Measurements from ENCODE around the gene POLR2E.

POLR2E gene

DNA sequence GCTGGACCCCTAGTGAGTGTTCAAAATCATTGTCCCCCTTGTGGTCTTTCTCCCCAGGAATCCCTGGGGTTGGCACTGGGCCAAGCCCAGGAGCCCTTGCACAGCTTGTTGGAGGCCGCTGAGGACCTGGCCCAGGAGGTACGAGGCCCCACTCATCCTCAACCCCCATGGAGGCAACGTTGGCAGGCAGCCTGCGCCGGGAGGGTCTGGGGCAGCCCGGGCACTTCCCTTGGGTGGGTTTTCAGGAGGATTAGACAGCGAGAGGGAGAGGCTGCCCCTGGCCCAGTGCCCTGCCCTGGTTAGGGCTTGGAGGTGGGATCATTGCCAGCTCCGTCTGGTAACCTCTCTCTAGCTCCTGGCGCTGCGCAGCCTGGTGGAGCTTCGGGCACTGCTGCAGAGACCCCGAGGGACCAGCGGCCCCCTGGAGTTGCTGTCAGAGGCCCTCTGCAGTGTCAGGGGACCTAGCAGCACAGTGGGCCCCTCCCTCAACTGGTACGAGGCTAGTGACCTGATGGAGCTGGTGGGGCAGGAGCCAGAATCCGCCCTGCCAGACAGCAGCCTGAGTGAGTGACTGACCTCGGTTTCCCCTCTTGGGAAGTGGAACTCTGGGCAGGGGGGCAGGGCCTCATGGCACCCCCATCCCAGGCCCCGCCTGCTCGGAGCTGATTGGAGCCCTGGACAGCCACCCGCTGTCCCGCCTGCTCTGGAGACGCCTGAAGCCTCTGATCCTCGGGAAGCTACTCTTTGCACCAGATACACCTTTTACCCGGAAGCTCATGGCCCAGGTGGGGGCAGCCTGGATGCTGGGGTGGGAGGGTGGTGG, 52.3 kb downstream of the POLR2E start:
- no peak for DNase-seq

DNA sequence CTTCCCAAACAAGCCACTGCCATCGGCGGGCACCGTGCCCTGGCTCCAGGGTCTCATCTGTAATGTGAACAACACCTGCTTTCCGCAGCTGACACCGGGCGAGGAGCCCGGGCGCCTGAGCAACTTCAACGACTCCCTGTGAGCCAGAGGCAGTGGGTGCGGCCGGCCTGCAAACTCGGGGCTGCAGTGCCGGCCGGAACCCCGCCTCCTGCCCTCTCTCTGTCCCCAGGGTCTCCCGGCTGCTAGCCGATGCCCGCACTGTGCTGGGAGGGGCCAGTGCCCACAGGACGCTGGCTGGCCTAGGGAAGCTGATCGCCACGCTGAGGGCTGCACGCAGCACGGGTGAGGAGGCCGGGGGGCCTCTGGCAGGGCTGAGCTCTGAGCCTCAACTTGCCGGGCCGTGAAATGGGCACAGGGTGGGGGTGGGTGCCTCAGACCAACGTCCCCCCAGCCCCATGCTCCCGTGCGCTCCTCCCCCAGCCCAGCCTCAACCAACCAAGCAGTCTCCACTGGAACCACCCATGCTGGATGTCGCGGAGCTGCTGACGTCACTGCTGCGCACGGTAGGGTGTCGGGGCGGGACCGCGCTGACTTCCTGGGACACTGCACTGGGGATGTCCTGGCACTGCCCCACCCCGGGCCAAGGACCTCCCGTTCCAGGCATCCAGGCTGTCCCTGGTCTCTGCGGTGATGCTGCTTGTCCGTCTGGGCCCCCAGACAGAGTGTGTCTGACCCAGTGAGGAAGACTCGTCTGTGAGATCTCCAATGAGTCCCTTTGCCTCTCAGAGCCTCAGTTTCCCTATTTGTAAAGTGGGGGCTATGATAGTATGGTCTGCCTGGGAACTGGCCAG, 53.1 kb downstream of the POLR2E start:
- DNase-seq = no peak

DNA sequence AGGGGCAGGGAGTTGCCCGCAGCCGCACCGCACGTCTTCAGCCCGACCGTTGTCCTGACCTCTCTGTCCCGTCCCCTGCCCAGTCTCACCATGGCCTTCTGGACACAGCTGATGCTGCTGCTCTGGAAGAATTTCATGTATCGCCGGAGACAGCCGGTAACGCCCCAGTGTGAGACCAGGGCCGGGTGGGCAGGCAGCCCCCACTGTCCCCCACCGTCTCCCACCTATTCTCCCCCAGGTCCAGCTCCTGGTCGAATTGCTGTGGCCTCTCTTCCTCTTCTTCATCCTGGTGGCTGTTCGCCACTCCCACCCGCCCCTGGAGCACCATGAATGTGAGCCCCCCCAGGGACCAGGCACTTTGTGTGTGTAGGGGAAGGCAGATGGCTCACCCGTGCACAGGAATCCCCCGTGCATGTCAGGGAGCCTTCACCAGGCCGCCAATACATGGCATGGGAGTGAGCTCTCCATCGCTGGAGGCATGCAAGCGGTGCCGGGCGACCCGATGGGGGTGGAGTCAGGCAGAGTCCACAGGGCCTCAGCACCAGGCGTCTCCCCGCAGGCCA, 53.8 kb downstream of the POLR2E start:
- DNase-seq = no peak

DNA sequence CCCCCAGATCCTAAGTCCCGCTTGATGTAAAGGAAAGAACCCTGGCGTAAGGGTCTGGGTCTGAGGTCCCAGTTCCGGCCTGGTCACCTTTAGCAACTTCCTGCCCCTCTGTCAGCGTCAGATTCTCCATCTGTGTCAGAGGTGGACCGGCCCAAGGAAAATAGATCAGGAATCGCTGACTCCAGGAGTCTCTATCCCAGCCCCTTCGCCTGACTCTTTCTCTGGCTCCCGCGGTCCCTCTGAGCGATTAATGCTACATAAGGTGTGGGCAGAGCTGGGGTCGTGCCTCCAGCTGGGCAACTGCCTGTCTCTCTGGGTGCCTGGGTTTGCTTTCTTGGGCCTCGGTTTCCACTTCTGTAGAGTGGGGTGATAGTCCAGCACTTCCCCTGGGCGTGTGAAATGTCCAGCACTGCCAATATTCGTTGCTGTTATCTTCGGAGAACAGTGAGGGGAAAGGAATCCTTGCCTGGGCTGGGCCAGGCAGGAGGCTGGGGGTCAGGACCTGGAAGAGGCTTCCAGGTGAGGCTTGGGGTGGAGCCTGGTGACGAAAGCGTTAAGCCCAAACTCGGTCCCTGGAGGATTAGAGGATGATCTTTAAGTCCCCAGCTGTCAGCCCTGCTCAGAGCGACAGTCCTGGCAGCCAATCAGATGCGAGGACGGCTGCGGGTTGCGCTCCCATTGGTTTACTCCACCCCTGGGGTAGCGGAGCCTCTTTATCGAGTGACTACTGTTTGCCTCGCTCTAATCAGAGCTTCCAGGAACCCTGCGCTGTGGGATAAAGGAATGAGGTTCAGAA, 54.5 kb downstream of the POLR2E start:
- DNase-seq = peak; percentile 85

DNA sequence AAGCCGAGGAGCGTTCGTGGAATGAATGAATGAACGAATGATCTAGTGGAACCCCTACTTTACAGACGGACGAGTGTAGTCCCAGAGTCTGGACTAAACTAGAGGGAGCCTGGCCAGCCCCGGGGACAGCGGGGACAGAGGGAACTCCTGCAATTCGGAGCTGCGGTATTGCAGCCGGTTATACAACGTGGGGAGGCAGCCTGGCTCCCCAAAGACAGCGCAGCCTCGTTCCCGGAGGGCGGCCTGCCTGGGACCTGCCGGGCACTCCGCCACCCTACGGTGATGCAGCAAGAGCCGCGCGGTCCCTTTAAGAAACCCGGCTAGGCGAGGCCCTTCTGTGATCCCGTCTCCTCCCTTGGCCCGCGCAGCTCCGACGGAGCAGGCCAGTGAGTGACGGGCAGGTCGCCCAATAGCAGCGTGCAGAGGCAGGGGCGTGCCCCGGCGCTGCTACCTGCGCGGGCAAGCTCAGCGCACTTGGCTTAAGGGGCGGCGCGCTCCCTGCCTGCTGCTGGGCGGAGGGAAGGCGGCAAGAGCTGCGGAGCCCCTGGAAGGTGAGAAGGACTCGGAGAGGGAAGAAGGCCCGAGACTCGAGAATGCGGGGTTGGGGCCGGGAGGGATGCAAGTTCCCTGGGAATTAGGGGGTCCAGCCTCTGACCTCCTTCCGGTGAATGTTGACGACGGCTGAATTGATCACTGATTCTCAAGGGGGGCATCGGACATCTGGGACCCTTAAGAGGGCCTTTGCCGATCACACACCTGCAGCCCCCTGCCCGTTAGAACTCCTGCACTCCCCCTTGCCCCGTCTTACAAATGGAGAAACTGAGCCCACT, 55.3 kb downstream of the POLR2E start, which contains the start of gene ABCA7:
Gene ABCA7, plus strand, starts transcription at position 462 of the 830 bp plus-strand sequence. CDS start 1,255 bp downstream, outside the sequence.
- peak; percentile 91 for DNase-seq

DNA sequence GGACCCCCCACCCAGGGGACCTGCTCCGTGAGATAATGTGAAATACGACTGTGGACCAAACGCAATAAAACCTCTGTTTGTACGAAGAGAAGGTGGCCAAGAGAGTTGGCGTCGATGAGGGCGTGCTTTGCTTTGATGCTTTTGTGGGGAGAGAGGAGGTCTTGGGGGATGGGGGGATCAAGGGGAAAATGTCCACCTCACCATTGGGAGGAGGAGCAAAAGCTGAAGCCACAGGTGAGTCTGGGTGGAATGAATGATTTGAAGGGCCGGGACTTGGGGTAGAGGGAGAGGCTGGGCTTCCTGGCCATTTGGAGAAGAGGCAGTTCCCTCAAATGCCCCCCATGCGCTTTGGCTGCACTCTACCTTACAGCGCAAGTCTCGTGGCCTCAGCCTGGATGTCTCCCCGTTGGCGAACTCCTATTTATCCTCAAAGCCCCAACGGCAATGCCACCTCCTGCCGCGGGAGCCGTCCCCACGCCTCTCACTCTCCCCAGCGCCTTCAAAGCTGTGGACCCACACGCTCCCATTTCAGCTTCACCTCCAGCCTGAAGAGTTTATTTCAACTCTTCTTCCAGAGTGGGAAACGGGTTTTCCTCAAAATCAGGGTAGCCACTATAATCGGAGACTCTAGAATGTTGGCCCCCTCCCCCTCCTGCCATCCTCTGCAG, 56.1 kb downstream of the POLR2E start:
- no peak for DNase-seq

DNA sequence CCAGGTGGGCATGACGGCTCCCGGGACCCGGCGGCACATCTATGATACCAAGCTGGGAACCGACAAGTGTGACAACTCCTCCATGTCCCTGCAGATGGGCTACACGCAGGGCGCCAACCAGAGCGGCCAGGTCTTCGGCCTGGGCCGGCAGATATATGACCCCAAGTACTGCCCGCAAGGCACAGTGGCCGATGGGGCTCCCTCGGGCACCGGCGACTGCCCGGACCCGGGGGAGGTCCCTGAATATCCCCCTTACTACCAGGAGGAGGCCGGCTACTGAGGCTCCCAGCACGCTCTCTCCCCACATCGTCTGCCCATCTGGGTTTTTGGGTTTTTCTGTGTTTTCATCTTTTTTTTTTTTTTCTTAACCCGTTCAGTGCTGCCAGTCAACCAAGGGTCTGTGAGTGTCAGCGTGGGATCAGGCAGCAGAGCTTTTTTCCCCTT, 57.5 kb downstream of the POLR2E start:
- DNase-seq = no peak
